Endometrial microvascular endothelial cells (primary cell): ENCODE measurements around the gene ANKRD11. TPM values are rescaled to one million over a fixed set of nuclear protein-coding genes. Genes with fewer than 3 reads are reported as not detected.
"Not testable (repeated sequence)": the region's sequence is repeated elsewhere in the genome, so short reads cannot be mapped to it uniquely, and the experiment has no call there.

ENCODE experiments used
- in situ Hi-C: cut with HindIII; loops from 2 replicates; pipeline ENCODE4 v1.10.0; 2017; ENCODE audit warnings: low sequenced_read_pairs, low pct_unique_long_range_greater_than_20kb; ENCODE audit errors: inconsistent ontology term
- total RNA-seq: library from RNA; depleted of rRNA; stranded (reverse); fragments of >200 nt; gene quantifications from one replicate; pipeline ENCODE4 v1.2.3, GENCODE V29; 2015; ENCODE audit errors: inconsistent ontology term

ANKRD11 gene
- total RNA-seq, 1 donor from 2014 or later: 72.5 TPM

DNA sequence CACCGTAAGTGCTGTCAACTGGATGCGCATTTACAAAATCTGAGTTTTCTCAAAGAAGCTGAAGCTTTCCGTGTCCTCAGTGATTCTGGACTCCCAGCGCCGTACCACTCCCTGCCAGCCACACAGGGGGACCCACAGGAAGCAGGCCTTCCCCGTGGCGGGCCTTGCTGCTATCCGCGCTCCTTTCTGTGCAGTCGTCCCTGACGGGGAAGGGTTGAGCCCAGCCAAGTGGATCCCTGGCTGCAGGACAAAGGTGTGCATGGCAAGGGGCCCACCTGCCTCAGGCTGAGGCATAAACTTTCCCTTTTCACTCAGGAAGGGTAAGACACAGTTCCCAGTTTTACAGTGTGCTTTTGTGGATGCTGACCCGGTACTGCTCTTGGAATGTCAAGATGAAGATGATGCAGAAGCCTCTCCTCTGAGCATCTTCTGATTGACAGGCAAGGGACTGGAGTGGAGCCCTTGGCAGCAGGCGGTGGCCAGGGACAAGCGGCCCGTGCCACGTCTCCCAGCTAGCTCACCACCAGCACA lies 93.0 kb downstream of the ANKRD11 start:
- in situ Hi-C loops: no loop called here

GRCh38 chr16:89396156-89396555 lies 94.2 kb downstream of the ANKRD11 start:
- in situ Hi-C loops: no loop called here

GRCh38 chr16:89395150-89396142 lies 94.9 kb downstream of the ANKRD11 start:
- in situ Hi-C loops: no loop called here

- in situ Hi-C loops: no loop called here
These were observed 96.5 kb downstream of the ANKRD11 start for GRCh38 chr16:89393738-89394406.

DNA sequence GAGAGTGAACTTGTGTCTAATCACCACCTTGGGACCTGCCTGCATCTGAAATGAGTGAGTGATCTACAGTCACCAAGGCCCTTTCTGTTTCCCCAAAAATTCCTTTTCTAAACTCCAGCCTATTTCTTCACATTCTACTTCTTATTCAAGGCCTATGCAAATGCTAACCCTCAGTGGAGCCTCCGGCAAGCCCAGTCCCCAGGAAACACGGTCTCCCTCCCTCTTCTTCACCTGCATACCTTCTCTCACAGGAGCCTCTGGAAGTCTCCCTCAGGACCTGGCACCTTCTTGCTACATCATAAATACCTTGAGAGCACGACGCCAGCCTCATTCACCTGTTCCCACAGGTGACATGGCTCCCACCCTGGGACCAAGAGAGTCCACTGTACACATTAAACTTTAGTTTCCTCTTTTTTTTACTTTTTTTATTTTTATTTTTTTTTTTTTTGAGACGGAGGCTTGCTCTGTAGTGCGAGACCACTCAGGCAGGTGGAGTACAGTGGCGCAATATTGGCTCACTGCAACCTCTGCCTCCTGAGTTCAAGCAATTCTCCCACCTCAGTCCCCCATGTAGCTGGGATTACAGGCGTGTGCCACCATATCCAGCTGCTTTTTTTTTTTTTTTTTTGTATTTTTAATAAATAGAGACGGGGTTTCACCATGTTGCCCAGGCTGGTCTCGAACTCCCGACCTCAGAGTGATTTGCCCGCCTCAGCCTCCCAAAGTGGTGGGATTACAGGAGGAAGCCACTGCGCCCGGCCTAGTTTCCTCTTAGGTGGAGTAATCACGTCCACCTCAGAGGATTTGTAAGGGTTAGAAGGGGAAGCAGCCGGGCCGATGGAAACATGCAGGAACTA lies 97.3 kb downstream of the ANKRD11 start:
- in situ Hi-C loops: no loop called here

DNA sequence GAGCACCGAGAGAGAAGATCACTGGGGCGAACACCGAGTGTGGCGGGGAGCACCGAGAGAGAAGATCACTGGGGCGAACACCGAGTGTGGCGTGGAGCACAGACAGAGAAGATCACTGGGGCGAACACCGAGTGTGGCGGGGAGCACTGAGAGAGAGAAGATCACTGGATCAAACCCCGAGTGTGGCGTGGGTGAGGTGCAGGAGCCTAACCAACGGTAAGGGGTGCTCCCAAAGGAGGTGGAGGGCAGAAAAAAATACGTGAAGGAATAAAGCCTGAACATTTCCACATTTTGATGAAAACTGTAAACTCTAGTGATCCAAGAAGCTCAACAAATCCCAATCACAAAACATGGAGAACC lies 100.2 kb downstream of the ANKRD11 start:
- in situ Hi-C loops: not testable (repeated sequence)

DNA sequence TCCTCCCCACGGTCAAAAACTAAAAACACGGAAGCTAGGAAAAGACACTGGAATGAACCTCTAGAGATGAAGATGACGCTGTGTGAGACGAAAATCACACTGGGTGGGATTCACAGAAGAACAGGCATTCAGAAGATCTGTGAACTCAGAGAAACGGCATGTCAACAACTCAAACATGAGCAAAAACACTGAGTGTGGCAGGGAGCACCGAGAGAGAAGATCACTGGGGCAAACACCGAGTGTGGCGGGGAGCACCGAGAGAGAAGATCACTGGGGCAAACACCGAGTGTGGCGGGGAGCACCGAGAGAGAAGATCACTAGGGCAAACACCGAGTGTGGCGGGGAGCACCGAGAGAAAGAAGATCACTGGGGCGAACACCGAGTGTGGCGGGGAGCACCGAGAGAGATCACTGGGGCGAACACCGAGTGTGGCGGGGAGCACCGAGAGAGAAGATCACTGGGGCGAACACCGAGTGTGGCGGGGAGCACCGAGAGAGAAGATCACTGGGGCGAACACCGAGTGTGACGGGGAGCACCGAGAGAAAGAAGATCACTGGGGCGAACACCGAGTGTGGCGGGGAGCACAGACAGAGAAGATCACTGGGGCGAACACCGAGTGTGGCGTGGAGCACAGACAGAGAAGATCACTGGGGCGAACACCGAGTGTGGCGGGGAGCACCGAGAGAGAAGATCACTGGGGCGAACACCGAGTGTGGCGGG lies 100.7 kb downstream of the ANKRD11 start:
- in situ Hi-C loops: not testable (repeated sequence)

GRCh38 chr16:89388536-89388935 lies 101.8 kb downstream of the ANKRD11 start:
- in situ Hi-C loops: no loop called here

- in situ Hi-C loops: no loop called here
These were observed 103.8 kb downstream of the ANKRD11 start for GRCh38 chr16:89386306-89387185.

DNA sequence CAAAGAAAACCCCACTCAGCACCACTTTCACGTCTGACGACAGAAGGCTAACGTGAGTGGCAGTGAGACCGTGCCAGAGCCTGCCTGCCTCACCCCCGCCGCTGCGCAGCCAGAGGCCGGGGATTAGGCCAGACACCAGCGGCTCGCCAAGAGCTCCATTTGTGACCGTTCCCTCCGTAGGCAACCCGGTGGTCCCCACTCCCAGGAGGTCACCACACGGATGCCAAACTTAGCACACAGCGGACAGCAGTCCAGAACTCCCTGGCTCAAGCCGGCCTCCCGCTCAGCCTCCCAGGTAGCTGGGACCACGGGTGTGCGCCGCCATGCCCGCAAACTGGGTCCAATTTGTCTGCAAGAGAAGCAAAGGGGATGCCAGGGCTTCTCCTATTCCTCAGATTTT lies 104.6 kb downstream of the ANKRD11 start:
- in situ Hi-C loops: no loop called here

DNA sequence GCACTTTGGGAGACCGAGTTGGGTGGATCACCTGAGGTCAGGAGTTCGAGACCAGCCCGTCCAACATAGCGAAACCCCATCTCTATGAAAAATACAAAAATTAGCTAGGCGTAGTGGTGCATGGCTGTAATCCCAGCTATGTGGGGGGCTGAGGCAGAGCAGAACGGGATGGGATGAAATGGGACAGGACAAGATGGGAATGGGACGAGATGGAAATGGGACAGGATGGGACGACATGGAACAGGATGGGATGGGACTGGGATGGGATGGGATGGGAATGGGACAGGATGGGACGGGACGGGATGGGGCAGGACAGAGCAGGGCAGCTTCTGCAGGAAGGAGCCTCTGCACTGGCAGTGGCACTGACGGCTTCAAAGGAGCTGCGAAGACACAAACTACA lies 106.1 kb downstream of the ANKRD11 start:
- in situ Hi-C loops: no loop called here

DNA sequence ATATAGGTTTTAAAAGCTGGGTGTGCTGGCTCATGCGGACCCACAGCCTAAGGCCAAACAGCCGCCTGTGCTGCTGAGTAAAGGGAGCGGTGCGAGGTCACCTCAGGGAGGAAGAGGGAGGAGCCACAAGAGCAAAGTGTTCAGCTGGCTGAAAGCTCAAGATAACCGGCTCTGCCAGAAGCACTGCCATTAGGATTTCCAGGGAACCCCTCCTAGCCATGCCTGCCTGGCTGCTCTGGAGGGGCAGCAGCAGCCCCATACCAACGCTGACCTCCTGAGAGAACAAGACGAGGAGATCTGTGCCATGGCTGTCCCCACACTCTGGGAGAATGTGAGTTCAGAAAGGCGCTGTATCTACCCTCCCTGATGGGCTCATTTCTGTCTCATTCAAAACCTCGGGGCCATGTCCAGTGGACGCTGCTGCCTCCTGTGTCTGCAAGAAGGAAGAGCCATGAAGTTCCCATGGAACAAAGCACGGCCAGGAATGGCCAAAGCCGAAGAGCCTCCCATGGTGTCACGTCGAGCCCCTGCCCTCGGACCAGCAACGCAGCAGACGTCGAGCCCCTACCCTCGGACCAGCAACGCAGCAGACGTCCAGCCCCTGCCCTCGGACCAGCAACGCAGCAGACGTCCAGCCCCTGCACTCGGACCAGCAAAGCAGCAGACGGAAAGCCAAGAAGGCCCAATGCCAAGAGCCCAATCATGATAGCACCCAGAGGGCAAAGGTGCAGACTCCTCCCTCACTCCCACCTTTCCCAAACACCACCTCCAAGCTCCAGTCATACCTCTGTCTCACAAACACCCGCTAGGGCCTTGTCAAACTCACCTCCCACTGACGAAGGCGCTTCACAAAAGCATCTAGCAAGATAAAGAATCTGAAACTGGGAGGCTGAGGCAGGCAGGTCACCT lies 107.0 kb downstream of the ANKRD11 start:
- in situ Hi-C loops: no loop called here

DNA sequence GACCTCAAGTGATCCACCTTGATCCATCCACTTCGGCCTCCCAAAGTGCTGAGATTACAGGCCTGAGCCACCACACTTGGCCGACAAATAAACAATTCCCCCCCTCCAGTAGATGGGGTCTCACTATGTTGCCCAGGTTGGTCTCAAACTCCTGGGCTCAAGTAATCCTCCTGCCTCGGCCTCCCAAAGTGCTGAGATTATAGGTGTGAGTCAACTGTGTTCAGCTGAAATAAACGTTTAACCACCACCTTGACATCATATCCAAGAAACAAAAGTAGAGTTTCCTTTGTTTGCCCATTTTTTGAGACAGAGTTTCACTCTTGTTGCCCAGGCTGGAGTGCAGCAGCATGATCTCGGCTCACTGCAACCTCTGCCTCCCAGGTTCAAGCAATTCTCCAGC lies 107.8 kb downstream of the ANKRD11 start:
- in situ Hi-C loops: not testable (repeated sequence)

DNA sequence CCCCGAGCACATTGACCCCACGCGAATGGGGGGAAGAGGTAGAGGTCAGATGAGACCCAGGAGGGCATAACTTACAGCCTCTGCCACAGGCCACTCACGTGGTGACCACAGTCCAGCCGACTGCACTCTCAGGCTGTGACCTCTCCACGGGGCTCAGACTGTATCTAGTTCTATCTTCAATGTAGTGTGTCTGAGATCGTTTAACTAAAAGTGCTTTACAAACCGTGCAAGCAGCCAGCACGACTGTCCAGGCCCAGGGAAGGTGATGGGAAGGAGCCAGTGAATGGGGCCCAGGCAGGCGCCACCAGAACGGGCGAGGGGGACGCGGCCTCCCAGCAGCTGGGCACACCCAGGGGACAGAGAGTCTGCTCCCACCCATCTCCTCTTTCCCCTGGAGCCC lies 108.6 kb downstream of the ANKRD11 start:
- in situ Hi-C loops: no loop called here

- in situ Hi-C loops: no loop called here
These were observed 109.7 kb downstream of the ANKRD11 start for GRCh38 chr16:89380681-89381080.

- in situ Hi-C loops: no loop called here
These were observed 111.2 kb downstream of the ANKRD11 start for GRCh38 chr16:89378947-89379771.
